ENCODE results near the gene KCNS3.

KCNS3 gene

GRCh38 chr2:17877811-17878280 is 621 bp upstream of the KCNS3 start:
- DNase-seq (ENCODE audit: low read depth, low spot score) = no peak

- DNase-seq (ENCODE audit: low read depth, low spot score) = peak; percentile 76
Measured at GRCh38 chr2:17879137-17879912, 858 bp downstream of the KCNS3 start.

GRCh38 chr2:17879913-17880274 is 1.4 kb downstream of the KCNS3 start:
- no peak for DNase-seq (ENCODE audit: low read depth, low spot score)

GRCh38 chr2:17892770-17893534 is 14.5 kb downstream of the KCNS3 start:
- DNase-seq (ENCODE audit: low read depth, low spot score) = no peak

- DNase-seq (ENCODE audit: low read depth, low spot score) = no peak
Measured at GRCh38 chr2:17894005-17894404, 15.5 kb downstream of the KCNS3 start.

- no peak for DNase-seq (ENCODE audit: low read depth, low spot score)
Measured at GRCh38 chr2:17894556-17894955, 16.1 kb downstream of the KCNS3 start.

GRCh38 chr2:17899871-17900270 is 21.4 kb downstream of the KCNS3 start:
- DNase-seq (ENCODE audit: low read depth, low spot score) = no peak

GRCh38 chr2:17901246-17901645 is 22.8 kb downstream of the KCNS3 start:
- DNase-seq (ENCODE audit: low read depth, low spot score) = no peak

- DNase-seq (ENCODE audit: low read depth, low spot score) = no peak
Measured at GRCh38 chr2:17910980-17911379, 32.5 kb downstream of the KCNS3 start.

- DNase-seq (ENCODE audit: low read depth, low spot score) = no peak
Measured at GRCh38 chr2:17911491-17912260, 33.2 kb downstream of the KCNS3 start.

GRCh38 chr2:17912266-17912691 is 33.8 kb downstream of the KCNS3 start:
- no peak for DNase-seq (ENCODE audit: low read depth, low spot score)

- no peak for DNase-seq (ENCODE audit: low read depth, low spot score)
Measured at GRCh38 chr2:17915099-17915498, 36.6 kb downstream of the KCNS3 start.

GRCh38 chr2:17915811-17916518 is 37.5 kb downstream of the KCNS3 start:
- no peak for DNase-seq (ENCODE audit: low read depth, low spot score)

GRCh38 chr2:17916584-17916983 is 38.1 kb downstream of the KCNS3 start:
- no peak for DNase-seq (ENCODE audit: low read depth, low spot score)

GRCh38 chr2:17918789-17919188 is 40.3 kb downstream of the KCNS3 start:
- peak; percentile 20 for DNase-seq (ENCODE audit: low read depth, low spot score)

- DNase-seq (ENCODE audit: low read depth, low spot score) = no peak
Measured at GRCh38 chr2:17930773-17931172, 52.3 kb downstream of the KCNS3 start.

GRCh38 chr2:17933256-17933655 is 54.8 kb downstream of the KCNS3 start:
- no peak for DNase-seq (ENCODE audit: low read depth, low spot score)

- no peak for DNase-seq (ENCODE audit: low read depth, low spot score)
Measured at GRCh38 chr2:17934721-17935120, 56.3 kb downstream of the KCNS3 start.

- no peak for DNase-seq (ENCODE audit: low read depth, low spot score)
Measured at GRCh38 chr2:17935242-17935885, 56.9 kb downstream of the KCNS3 start.

GRCh38 chr2:17936599-17936998 is 58.1 kb downstream of the KCNS3 start:
- DNase-seq (ENCODE audit: low read depth, low spot score) = no peak

GRCh38 chr2:17940091-17940630 is 61.7 kb downstream of the KCNS3 start:
- no peak for DNase-seq (ENCODE audit: low read depth, low spot score)
